MCF 10A (cell line): ENCODE results near the gene ATG7. TPM values are rescaled to one million over a fixed set of nuclear protein-coding genes. Genes with fewer than 3 reads are reported as not detected.

Source experiments
- BruUV-seq: library from RNA; stranded (reverse); fragments of 400-500 nt; replicated peaks from 2 replicates; lab custom pipeline; 2021; lab: Mats Ljungman, UMichigan
- CTCF ChIA-PET: fragments of 300-600 bp; sonication (Branson Sonifier 250); formaldehyde crosslinking; extraction: SDS; loops from one replicate; lab custom pipeline; 2021; ENCODE audit warnings: antibody characterized with exemption, inconsistent platforms; lab: Yijun Ruan, JAX
- POLR2A ChIA-PET: fragments of 300-600, 350-650 bp; sonication (Branson Sonifier 250); formaldehyde crosslinking; extraction: SDS; loops from one replicate; lab custom pipeline; 2020; ENCODE audit warnings: antibody characterized with exemption, inconsistent platforms; lab: Yijun Ruan, JAX
- DNase-seq: peaks from one replicate; pipeline ENCODE4 v3.0.0-alpha.2; 2018; ENCODE audit not compliant: unreplicated experiment
- H3K27ac Mint-ChIP-seq: one replicate; pipeline ENCODE4 v1.8.0; 2022; ENCODE audit warnings: mild to moderate bottlenecking, low read depth, mixed read lengths; ENCODE audit not compliant: unreplicated experiment
- H3K27me3 Mint-ChIP-seq: one replicate; pipeline ENCODE4 v1.8.0; 2022; ENCODE audit warnings: mixed read lengths; ENCODE audit not compliant: insufficient read depth, unreplicated experiment
- H3K36me3 Mint-ChIP-seq: one replicate; pipeline ENCODE4 v1.8.0; 2022; ENCODE audit warnings: mild to moderate bottlenecking, moderate library complexity, mixed read lengths; ENCODE audit not compliant: insufficient read depth, unreplicated experiment
- H3K4me1 Mint-ChIP-seq: one replicate; pipeline ENCODE4 v1.8.0; 2022; ENCODE audit warnings: mixed read lengths; ENCODE audit not compliant: insufficient read depth, unreplicated experiment
- H3K4me3 Mint-ChIP-seq: one replicate; pipeline ENCODE4 v1.8.0; 2022; ENCODE audit warnings: mild to moderate bottlenecking, moderate library complexity, mixed read lengths; ENCODE audit not compliant: unreplicated experiment
- H3K9me3 Mint-ChIP-seq: one replicate; pipeline ENCODE4 v1.8.0; 2022; ENCODE audit warnings: mixed read lengths; ENCODE audit not compliant: unreplicated experiment
- CTCF ChIP-seq: fragments of 200-600 bp; IDR thresholded peaks from one replicate; pipeline ENCODE4 v1.8.0; 2022; ENCODE audit warnings: antibody characterized with exemption, mild to moderate bottlenecking; ENCODE audit not compliant: unreplicated experiment
- intact Hi-C: fragments of 100-400 bp; cut with micrococcal nuclease; formaldehyde crosslinking; loops from 2 replicates; pipeline ENCODE4 v1.14.1; 2022
- total RNA-seq: library from RNA; stranded (reverse); gene quantifications from 2 replicates; pipeline ENCODE4 v1.2.3, GENCODE V29; 2022

The ATG7 gene
- total RNA-seq, 1 experiment from 2014 or later: 54.0 TPM

GRCh38 chr3:11555881-11556633 lies 283.9 kb downstream of the ATG7 start:
- DNase-seq: no peak
- BruUV-seq: no TSS peak
- CTCF ChIA-PET: no interaction called here
- H3K4me3 Mint-ChIP-seq: no peak overlapping the region
- POLR2A ChIA-PET: interaction anchor here (1.0 kb wide), 1 partner anchor 170 kb away, joined by 4 read pairs; no protein-coding TSS in a partner anchor
- TF ChIP-seq CTCF: no peak
- peaks cover 71% of the 10 kb centered on the region for H3K36me3 Mint-ChIP-seq
- peaks cover 10% of the 10 kb centered on the region for H3K4me1 Mint-ChIP-seq
- H3K27ac Mint-ChIP-seq: no peak overlapping the region
- H3K9me3 Mint-ChIP-seq: no peaks in the 10 kb centered on the region
- intact Hi-C loops: no loop called here
- no peaks in the 10 kb centered on the region for H3K27me3 Mint-ChIP-seq

- no peak for TF ChIP-seq CTCF
- intact Hi-C loops: no loop called here
- H3K9me3 Mint-ChIP-seq: no peaks in the 10 kb centered on the region
Measured at GRCh38 chr3:11556851-11557644, 284.9 kb downstream of the ATG7 start.

GRCh38 chr3:11558002-11558401 lies 285.8 kb downstream of the ATG7 start:
- Mint-ChIP-seq H3K4me3 (no peak overlapping the region), H3K4me1 (peaks cover 10% of the 10 kb centered on the region), H3K9me3 (no peaks in the 10 kb centered on the region), H3K27me3 (no peaks in the 10 kb centered on the region), H3K27ac (no peak overlapping the region), H3K36me3 (peaks cover 84% of the 10 kb centered on the region)
- TSS peak; percentile 35 for BruUV-seq
- intact Hi-C loops: no loop called here
- POLR2A ChIA-PET: interaction anchor here (0.7 to 1.0 kb wide), 2 partner anchors 11 to 14 kb away, joined by 3 read pairs; no protein-coding TSS in a partner anchor
- CTCF ChIA-PET: interaction anchor here (0.8 to 1.2 kb wide), 2 partner anchors 93 to 178 kb away, joined by 3 to 5 read pairs; no protein-coding TSS in a partner anchor
- DNase-seq: peak; percentile 35
- no peak for TF ChIP-seq CTCF

More at GRCh38 chr3:11556851-11557644, 284.9 kb downstream of the ATG7 start:
- Mint-ChIP-seq H3K4me3 (no peak overlapping the region), H3K27me3 (no peaks in the 10 kb centered on the region), H3K4me1 (peaks cover 10% of the 10 kb centered on the region), H3K27ac (no peak overlapping the region), H3K36me3 (peaks cover 79% of the 10 kb centered on the region)
- POLR2A ChIA-PET: interaction anchor here (1.0 kb wide), 2 partner anchors 12 to 171 kb away, joined by 3 to 4 read pairs; no protein-coding TSS in a partner anchor
- BruUV-seq: no TSS peak
- no peak for DNase-seq
- CTCF ChIA-PET: interaction anchor here (0.5 to 1.2 kb wide), 6 partner anchors 27 to 177 kb away, joined by 3 to 5 read pairs (median 3); no protein-coding TSS in a partner anchor
